ENCODE data around the gene GABRA5. TPM values are rescaled to one million over a fixed set of nuclear protein-coding genes. Genes with fewer than 3 reads are reported as not detected.

Gene GABRA5
- total and polyA plus RNA-seq, 2 of the 8 experiments (the other 6 are each of a cell fraction or from before 2014, with no cell fraction given), result 15.0 to 29.6 TPM

GRCh38 chr15:26892182-26892518 is 25.3 kb downstream of the GABRA5 start:
- no peak overlapping the region for H2BK15ac ChIP-seq (ENCODE audit: low read length)
- H2BK120ac ChIP-seq (replicated peaks; ENCODE audit: low read depth, low read length), result no peak overlapping the region
- H3K23me2 ChIP-seq (ENCODE audit: low read depth, low read length), result peaks cover 6% of the 10 kb centered on the region
- no peak overlapping the region for H3K23ac ChIP-seq (ENCODE audit: insufficient read length)
- no peaks in the 10 kb centered on the region for H3K79me1 ChIP-seq (ENCODE audit: low read depth, low read length)
- H3K9ac ChIP-seq (replicated peaks in 1 of 4; ENCODE audit: extremely low read depth in 1 of 4, low read depth in 3 of 4, low read length in 3 of 4), result no peak overlapping the region
- H4K5ac ChIP-seq (ENCODE audit: insufficient read length, low read depth, low read length), result no peak overlapping the region
- H3K4me1 ChIP-seq (replicated peaks in 1 of 4; ENCODE audit: control insufficient read depth in 3 of 4, insufficient read depth in 4 of 4, low read length in 3 of 4), result peaks cover 0 to 5% (median 4%) of the 10 kb centered on the region in 4 experiments; a peak in 4 of 7 replicates
- no peak overlapping the region for H2AK5ac ChIP-seq (ENCODE audit: low read depth, low read length)
- H4K91ac ChIP-seq (replicated peaks; ENCODE audit: insufficient read length, low read length), result no peak overlapping the region
- no peak overlapping the region for H3K4me3 ChIP-seq (ENCODE audit: extremely low read depth in 1 of 4, insufficient read depth in 2 of 4, low read depth in 3 of 4, low read length in 4 of 4)
- no peak overlapping the region for H3K27ac ChIP-seq (ENCODE audit: low read depth, low read length)
- POLR2A ChIA-PET (ENCODE audit: partially characterized antibody), result no interaction called here
- H3K4me2 ChIP-seq (ENCODE audit: insufficient read depth in 1 of 2, low read depth in 2 of 2, low read length in 2 of 2), result no peak overlapping the region
- no peak for DNase-seq (ENCODE audit: low read depth in 1 of 2, low spot score in 2 of 2)
- H2BK12ac ChIP-seq (ENCODE audit: low read depth, low read length), result no peak overlapping the region
- no peak overlapping the region for H2AFZ ChIP-seq (ENCODE audit: low read length)
- H3K9me3 ChIP-seq (ENCODE audit: insufficient read depth in 2 of 2, low read depth in 1 of 2, low read length in 1 of 2), result no peaks in the 10 kb centered on the region
- no peaks in the 10 kb centered on the region for H3K36me3 ChIP-seq (ENCODE audit: control insufficient read depth in 2 of 4, insufficient read depth in 4 of 4, low read length in 3 of 4)
- H2BK5ac ChIP-seq (ENCODE audit: low read depth, low read length), result no peak overlapping the region
- H4K20me1 ChIP-seq (replicated peaks in 1 of 2; ENCODE audit: control insufficient read depth in 1 of 2, insufficient read depth in 2 of 2, low read length in 2 of 2), result peaks cover 0 to 6% of the 10 kb centered on the region in 2 experiments
- H3K27me3 ChIP-seq (replicated peaks in 1 of 4; ENCODE audit: control insufficient read depth in 3 of 4, extremely low read depth in 1 of 4, insufficient read depth in 3 of 4, low read length in 3 of 4), result no peaks in the 10 kb centered on the region; a peak in 1 of 7 replicates
- H3K56ac ChIP-seq (replicated peaks; ENCODE audit: insufficient read length, low read depth, low read length), result no peak overlapping the region
- no peak overlapping the region for H4K8ac ChIP-seq (ENCODE audit: extremely low read depth, insufficient read depth, low read length)
- 95% methylated on average over 24 of the region's 24 CpGs; no CpG with 5 or more reads in 1 of the 2 experiments for WGBS, 2 experiments (ENCODE audit: extremely low coverage in 1 of 2, insufficient coverage in 1 of 2, insufficient read length in 1 of 2, insufficient replicate concordance in 2 of 2, low coverage in 1 of 2, low lambda C conversion rate in 2 of 2, missing lambda C conversion rate in 1 of 2)
- no peak overlapping the region for H3K14ac ChIP-seq (ENCODE audit: insufficient read length)
- no peaks in the 10 kb centered on the region for H3K79me2 ChIP-seq (ENCODE audit: control insufficient read depth in 1 of 2, insufficient read depth in 2 of 2, low read length in 2 of 2)
- no peak overlapping the region for H2BK20ac ChIP-seq (ENCODE audit: low read length)
- CTCF ChIA-PET (ENCODE audit: partially characterized antibody), result interaction anchor here (1.0 to 5.1 kb wide), 12 partner anchors 10 to 1189 kb away, joined by 3 to 71 read pairs (median 5); no protein-coding TSS in a partner anchor
- no peak overlapping the region for H3K4ac ChIP-seq (replicated peaks; ENCODE audit: insufficient read length, low read depth, low read length)
- FAIRE-seq, result no peak
- H3K18ac ChIP-seq (ENCODE audit: extremely low read depth, low read length), result no peak overlapping the region
- TF ChIP-seq CTBP2 (IDR thresholded peaks at IDR 0.05; ENCODE audit: borderline replicate concordance, insufficient read depth, insufficient read length, low read length) (no peak), RNF2 (IDR thresholded peaks at IDR 0.05; ENCODE audit: borderline replicate concordance, low read depth, low read length, missing control alignments, poor library complexity, severe bottlenecking) (no peak), ATF2 (IDR thresholded peaks at IDR 0.05; ENCODE audit: low read length) (no peak), POLR2A (IDR thresholded peaks at IDR 0.05; ENCODE audit: control extremely low read depth in 1 of 2, low read depth in 2 of 2, low read length in 2 of 2) (no peak), SP1 (IDR thresholded peaks at IDR 0.05; ENCODE audit: low read depth, low read length) (no peak), SP2 (IDR thresholded peaks at IDR 0.05; ENCODE audit: low read length) (no peak), YY1 (IDR thresholded peaks at IDR 0.05; ENCODE audit: low read depth, low read length) (no peak), KDM1A (IDR thresholded peaks at IDR 0.05; ENCODE audit: borderline replicate concordance, low read length) (no peak), HDAC2 (IDR thresholded peaks at IDR 0.05; ENCODE audit: borderline replicate concordance in 1 of 2, low read depth in 2 of 2, low read length in 2 of 2) (no peak), EP300 (IDR thresholded peaks at IDR 0.05; ENCODE audit: borderline replicate concordance in 1 of 2, low read depth in 2 of 2, low read length in 2 of 2) (no peak), ASH2L (IDR thresholded peaks at IDR 0.05; ENCODE audit: low read length) (no peak), NRF1 (IDR thresholded peaks at IDR 0.05; ENCODE audit: low read depth, low read length) (no peak)

Data from H1 (cell line).